Measurements from ENCODE around the gene CEMIP2.

CEMIP2 gene

DNA sequence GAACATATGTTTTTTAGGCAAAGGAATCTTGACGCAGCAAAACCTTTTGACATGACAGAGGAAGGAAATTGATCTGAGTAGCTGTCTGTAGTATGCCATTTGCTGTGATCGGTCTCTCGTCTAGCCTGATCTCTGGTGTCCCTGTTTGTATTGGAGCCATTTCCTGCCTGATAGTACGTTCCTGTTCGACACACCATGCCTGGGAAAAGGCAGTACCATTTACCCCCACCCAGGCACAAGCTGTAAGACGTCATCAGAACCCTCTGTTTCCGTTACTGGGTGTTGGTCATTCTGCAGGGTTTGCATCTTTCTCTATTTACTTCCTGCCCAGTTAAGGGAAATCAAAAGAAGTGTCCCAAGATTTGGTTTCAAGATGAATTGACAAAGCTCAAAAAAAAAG, 129.7 kb downstream of the CEMIP2 start:
- no peak for DNase-seq (ENCODE audit: low read depth)

DNA sequence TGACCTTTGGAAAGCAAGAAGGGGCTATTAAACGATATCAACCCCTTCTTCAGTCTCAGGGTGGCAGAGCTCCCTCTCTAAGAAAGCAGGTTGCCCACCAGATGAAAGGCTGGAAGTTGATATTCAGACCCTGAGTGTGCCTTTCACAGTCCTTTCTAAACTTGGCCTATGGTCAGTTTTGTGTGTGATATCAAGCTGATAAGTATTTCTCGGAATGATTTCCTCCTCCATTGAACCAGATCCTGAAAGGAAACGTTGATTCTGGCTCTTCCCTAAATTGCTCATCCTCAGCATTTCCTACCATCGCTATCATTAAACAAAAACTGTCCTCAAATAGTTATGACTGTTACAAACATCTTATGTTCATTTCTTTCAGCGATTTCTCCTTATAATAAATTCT, 130.4 kb downstream of the CEMIP2 start:
- DNase-seq (ENCODE audit: low read depth), result no peak

GRCh38 chr9:71637375-71637774, 130.9 kb downstream of the CEMIP2 start:
- DNase-seq (ENCODE audit: low read depth), result no peak

GRCh38 chr9:71636143-71636839, 132.0 kb downstream of the CEMIP2 start:
- no peak for DNase-seq (ENCODE audit: low read depth)

DNA sequence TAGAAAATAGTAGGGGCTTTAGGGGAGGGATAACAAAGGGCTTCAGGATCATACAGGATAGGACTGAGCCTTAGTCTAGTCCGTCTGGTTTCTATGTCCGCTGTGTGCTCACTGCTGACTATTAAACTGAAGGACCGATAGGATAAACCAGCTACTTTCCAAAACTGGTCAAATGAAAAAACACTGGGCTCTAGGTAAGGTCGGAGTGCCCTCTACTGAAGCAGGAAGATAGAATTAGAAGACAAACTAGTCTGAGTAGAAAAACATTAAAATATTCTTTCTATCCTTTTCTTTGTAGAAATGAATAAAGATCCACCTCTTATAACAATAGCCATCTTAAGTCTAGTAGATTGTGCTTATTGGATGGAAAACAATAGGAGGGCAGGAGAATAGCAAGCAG, 133.6 kb downstream of the CEMIP2 start:
- no peak for DNase-seq (ENCODE audit: low read depth)
